Ovary (tissue), 3 donors: ENCODE measurements around the gene PRKCE.

ENCODE experiments used
- EP300 ChIP-seq: sonication (generic); formaldehyde crosslinking; IDR thresholded peaks from one replicate; pipeline ENCODE4 v1.6.1; 2017; ENCODE audit warnings: antibody characterized with exemption
- POLR2A ChIP-seq: fragments of 450-650 bp; IDR thresholded peaks from one replicate; pipeline ENCODE4 v1.6.1; 2017; ENCODE audit warnings: antibody characterized with exemption, mild to moderate bottlenecking, moderate library complexity
- TF ChIP-seq, protein P1 (sequence below), 3 donors: fragments of 450-650 bp in 2 of 3; fragments of 200-600 bp in 1 of 3; IDR thresholded peaks; one replicate each; pipeline versions ENCODE4 v1.5.1 to v1.8.0; 2016 to 2022; ENCODE audit warnings: antibody characterized with exemption in 3 of 3, mild to moderate bottlenecking in 1 of 3
- donor health status: DM: no; HTN: no; CAD: no.

DNA sequence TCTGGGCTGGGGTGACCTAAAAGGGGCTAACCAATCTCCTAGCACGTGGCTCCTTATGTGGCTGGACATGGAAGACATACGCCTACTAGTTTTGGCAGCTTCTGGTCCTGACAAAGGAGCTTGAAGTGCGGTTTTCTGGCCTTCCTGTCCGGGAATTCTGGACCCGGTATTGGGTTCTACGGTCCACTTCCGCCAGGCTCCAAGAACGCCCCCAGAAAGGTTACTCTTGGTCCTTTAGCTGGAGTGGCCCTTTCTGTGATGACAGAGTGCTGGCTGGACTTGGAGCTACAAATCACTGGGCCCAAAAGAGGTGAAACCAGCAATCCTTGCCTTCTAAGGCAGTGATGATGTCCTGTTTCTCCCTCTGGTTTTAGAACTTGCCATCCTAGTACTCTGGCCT is 481.5 kb downstream of the PRKCE start:
- TF ChIP-seq, protein P1, sequence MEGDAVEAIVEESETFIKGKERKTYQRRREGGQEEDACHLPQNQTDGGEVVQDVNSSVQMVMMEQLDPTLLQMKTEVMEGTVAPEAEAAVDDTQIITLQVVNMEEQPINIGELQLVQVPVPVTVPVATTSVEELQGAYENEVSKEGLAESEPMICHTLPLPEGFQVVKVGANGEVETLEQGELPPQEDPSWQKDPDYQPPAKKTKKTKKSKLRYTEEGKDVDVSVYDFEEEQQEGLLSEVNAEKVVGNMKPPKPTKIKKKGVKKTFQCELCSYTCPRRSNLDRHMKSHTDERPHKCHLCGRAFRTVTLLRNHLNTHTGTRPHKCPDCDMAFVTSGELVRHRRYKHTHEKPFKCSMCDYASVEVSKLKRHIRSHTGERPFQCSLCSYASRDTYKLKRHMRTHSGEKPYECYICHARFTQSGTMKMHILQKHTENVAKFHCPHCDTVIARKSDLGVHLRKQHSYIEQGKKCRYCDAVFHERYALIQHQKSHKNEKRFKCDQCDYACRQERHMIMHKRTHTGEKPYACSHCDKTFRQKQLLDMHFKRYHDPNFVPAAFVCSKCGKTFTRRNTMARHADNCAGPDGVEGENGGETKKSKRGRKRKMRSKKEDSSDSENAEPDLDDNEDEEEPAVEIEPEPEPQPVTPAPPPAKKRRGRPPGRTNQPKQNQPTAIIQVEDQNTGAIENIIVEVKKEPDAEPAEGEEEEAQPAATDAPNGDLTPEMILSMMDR (IDR thresholded peaks at IDR 0.05) = no peak
- TF ChIP-seq EP300 = no peak
- TF ChIP-seq POLR2A = no peak
